ENCODE results near the gene ELP4.
A peak's percentile ranks its signal among the peaks of the same experiment; 100 is the strongest.

The ELP4 gene

DNA sequence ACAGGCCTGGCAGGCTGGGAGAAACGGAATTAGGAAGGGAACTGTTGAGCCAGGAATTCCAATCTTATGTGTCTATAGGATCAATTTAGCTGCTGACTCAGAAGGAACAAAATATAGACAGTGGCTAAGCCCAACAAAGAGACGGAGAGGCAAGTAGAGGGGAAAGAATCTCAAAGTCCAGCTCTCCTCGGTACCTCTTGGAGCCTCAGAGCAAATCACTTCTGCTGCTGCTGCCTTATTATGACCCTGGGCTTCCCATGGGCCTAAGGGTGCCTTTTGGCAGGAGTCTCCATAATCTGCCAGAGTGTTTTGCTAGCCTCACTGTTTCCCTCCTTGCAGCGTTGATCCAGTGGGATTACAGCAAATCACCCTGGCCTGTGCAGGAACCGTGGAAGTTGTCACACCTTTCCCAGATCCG is 269.8 kb downstream of the ELP4 start:
- peak in 1 of 14 donors; percentile 58 for DNase-seq

DNA sequence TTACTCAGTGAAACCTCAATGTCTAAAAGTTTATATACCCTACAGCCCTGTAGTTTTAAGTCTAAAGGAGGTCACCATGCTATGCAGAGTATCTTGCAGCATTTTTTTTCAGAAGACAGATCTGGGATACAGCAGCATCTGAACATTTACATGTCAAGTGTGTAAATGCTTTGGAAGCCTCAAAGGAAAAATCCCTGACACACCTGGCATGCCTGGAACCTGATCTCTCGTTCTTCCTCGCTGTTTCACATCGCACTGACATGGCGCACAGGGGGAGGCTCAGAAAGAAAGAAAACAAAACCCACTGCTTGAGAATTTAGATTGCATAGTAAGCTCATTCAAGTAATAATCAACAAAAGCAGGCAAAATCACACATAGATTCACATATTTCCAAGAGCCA is 270.5 kb downstream of the ELP4 start:
- peak in 1 of 14 donors; percentile 76 for DNase-seq

- peak in 1 of 14 donors; percentile 76 for DNase-seq
These were observed 271.0 kb downstream of the ELP4 start for GRCh38 chr11:31780480-31780971.

GRCh38 chr11:31782257-31782656 is 272.7 kb downstream of the ELP4 start:
- no peak for DNase-seq

DNA sequence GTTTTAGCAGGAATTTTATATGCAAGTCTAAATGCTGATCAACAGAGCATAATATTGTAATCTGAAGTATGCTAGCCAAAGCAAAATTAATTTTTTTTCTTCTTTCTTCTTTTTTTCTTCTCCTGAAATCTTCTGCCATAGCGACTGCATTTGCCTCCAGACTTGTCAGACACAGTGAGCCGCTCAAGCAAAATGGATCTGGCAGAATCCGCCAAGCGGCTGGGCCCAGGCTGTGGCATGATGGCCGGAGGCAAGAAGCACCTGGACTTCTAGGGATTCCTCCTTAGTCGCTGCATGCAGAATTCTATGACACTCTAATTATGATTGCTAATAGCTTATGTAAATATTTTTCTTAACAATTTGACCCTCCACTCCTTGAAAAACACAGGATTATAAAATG is 273.7 kb downstream of the ELP4 start:
- peak in 1 of 14 donors; percentile 84 for DNase-seq

- no peak for DNase-seq
These were observed 275.0 kb downstream of the ELP4 start for GRCh38 chr11:31784611-31785010.

GRCh38 chr11:31786996-31787685 is 277.6 kb downstream of the ELP4 start:
- peak in 1 of 14 donors; percentile 75 for DNase-seq

GRCh38 chr11:31788085-31788484 is 278.5 kb downstream of the ELP4 start:
- DNase-seq = peak in 1 of 14 donors; percentile 22

- no peak for DNase-seq
These were observed 281.1 kb downstream of the ELP4 start for GRCh38 chr11:31790649-31791048.

GRCh38 chr11:31792036-31792435 is 282.5 kb downstream of the ELP4 start:
- no peak for DNase-seq

GRCh38 chr11:31792456-31792855 is 282.9 kb downstream of the ELP4 start:
- DNase-seq = no peak

DNA sequence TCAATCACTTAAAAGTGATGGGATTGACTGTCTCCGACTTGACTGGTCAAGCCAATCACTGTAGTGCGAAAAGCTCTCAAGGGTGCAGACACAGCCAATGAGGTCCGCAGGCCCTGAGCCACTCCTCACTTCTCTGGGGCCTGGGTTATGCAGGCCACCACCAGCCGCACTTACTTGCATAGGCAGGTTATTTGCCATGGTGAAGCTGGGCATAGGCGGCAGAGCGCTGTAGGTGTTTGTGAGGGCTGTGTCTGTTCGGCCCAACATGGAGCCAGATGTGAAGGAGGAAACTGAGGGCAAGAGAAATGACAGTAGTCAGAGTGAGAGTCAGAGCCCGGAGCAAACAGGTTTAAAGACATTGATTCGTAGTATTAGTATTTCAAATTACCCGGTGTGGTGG is 283.7 kb downstream of the ELP4 start:
- DNase-seq = no peak

GRCh38 chr11:31794548-31794947 is 285.0 kb downstream of the ELP4 start:
- DNase-seq = no peak

DNA sequence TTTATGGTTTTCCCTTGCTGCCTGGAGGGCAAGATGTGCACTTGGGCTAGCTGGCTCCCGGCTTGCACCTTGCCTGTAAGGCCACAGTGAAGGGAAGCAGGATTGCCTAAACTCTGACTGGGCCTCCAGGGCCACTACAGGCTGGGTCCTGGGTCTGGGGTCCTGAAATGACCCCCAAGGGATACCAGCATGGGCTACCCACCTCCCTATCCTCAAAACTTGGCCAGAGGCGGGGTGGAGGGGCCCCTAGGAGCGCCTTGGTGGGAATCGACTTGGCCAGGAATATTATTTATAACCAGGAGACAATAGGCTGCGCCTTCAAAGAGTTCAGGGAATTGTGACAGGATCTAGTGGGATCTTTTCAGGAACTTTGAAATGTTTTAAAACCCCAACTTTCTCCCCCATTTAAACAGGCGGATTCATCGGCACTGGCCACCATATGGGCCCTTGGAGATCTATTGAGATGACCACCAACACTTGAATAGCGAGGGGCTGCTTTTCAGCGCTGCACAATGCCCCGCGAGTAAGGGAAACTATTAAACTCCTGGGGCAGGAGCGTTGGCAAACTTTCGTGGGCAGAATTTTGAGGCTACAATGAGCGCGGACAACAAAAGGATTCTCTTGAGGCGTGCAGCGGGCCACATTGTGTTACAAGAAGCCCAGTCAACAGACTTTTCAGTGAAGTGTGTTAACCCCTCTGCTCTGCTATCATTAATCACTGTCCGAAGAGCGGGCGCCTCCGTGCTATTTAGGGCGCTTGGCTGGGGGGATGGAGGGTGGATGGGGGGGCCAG is 286.3 kb downstream of the ELP4 start:
- DNase-seq = peak in 1 of 14 donors; percentile 31

GRCh38 chr11:31796499-31797189 is 287.1 kb downstream of the ELP4 start:
- DNase-seq = no peak

GRCh38 chr11:31797190-31798056 is 287.9 kb downstream of the ELP4 start:
- peak in 1 of 14 donors; percentile 48 for DNase-seq

DNA sequence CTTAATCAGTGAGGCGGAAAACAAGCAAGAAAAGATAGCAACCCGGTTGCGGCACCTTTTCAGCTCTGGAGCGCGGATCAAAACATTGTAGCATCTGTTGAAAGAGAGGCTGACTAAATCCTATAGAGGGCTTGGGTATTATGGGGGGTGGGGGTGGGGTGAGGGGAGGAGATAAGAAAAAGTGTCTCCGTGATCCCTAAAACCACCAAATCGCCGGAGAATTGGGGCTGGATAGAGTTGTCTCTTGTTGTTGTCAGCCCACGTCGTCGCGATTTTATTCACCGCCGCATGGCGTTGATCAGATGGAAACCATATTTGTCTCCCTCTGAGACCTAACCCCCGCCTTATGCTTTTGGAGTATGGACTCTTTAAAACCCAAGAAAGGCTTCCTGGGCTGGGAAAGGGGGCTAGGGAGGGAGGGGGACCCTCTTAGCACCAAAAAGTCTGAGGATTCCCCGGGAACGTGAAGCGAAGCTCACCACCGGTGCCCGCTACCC is 288.5 kb downstream of the ELP4 start:
- DNase-seq = peak in 1 of 14 donors; percentile 59

DNA sequence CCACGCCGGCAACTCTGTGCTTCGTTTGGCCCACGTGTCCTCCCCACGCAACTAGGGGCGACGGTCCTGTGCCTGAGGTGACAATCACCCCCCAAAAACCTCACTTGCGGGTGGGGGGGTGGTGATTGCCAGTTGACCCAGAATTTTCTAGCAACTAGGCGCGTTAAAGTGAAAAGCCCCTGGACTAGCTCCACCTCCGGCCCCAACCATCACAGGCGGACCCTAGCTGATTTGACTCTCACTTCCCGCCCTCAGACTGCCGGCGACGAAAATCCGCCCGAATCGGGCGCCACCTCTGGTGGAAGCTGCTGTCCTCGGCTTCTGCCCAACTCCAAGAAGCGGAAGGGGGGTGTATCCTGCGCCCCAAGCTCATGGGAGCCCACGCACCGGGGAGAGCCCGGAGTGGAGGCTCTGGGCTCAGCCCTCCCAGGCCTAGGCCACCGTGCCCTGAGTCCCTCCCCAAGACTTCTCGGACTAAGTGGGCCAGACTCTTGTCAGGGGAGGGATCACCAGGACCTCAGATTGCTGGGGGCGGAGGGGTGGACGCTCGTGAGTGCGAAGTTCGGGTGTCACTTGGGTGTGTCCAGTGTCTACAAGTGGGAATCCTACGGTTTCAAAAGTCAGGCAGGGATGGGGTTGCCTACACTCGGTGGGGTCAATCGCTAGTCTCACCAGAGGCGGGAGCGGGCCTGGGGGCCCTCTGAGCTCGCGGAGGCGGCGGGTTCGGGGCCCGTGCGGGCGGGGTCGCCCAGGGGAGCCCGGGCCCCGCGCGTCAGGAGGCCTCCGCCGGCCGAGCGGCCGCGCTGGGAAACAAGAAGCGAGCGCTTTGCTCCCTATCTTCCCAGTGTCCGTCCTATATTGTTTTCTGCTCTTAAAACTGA is 289.2 kb downstream of the ELP4 start:
- DNase-seq = peak in 1 of 14 donors; percentile 69

GRCh38 chr11:31799435-31800397 is 290.1 kb downstream of the ELP4 start:
- DNase-seq = peak in 1 of 14 donors; percentile 54

All from C1 segment of cervical spinal cord (tissue), 14 donors.